ENCODE data around the gene ESR1. TPM values are rescaled to one million over a fixed set of nuclear protein-coding genes. Genes with fewer than 3 reads are reported as not detected.
A peak's percentile ranks its signal among the peaks of the same experiment; 100 is the strongest.

The ESR1 gene
- polyA plus RNA-seq, 1 of the 3 experiments (the other 2 are of a cell fraction), result under 0.01 TPM

DNA sequence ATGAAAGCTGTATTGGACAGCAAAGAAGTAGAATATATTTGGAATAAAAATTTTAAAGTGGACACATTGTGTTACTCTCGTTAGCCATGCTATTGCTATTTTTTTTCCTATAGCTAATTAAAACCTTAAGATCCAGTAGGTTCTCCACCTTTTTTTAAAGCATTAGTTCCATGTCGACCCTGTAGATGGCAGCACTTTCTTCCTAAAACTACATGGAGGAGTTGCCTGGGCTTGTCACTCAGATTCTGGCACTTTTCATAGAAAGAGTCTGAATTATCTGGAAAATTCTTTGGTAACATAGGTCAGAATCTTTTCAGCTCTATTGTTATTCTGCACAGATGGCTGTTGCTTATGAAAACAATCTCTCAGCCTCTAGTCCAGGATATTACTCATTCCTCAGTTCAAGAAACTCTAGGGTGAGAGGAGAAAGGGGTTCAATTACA, 42.0 kb upstream of the ESR1 start (continued):
- TF ChIP-seq EP300 (IDR thresholded peaks at IDR 0.05; ENCODE audit: borderline replicate concordance in 1 of 2, low read depth in 1 of 2, low read length in 1 of 2) (no peak), FOSL2 (IDR thresholded peaks at IDR 0.05; ENCODE audit: borderline replicate concordance, low read depth) (no peak), PBX3 (IDR thresholded peaks at IDR 0.05) (peak; percentile 75), IRF3 (IDR thresholded peaks at IDR 0.05; ENCODE audit: low read depth, low read length) (no peak), GATA2 (CRISPR knock-in tag; IDR thresholded peaks at IDR 0.05) (no peak), SMC3 (IDR thresholded peaks at IDR 0.05; ENCODE audit: low read depth, low read length) (peak; percentile 49; the same call in 1 of the 2 replicates), RFX5 (IDR thresholded peaks at IDR 0.05; ENCODE audit: low read length) (no peak)

DNA sequence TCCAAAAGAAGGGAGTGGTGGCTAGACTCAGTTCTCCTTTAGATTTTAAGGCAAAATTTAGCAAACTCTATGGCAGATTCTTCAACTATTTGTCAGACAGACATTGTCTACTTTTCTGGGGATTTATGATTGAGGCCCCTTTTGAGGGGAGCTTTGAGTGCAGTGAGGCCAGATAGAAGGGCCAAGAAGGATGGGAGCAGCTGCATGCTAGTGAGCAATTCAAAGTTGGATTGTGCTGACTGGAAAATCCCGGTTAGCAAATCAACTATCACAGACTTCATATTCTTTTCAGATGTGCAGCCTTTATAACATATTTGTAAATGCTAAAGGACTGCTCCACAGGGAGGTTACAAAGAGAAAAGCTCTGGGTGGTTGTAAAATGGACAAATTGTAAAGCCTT, 35.0 kb upstream of the ESR1 start:
- WGBS (ENCODE audit: low lambda C conversion rate), result 7% methylated on average over 1 of the region's 1 CpG
- CTCF ChIA-PET, result interaction anchor here (1.0 to 1.2 kb wide), 2 partner anchors 8 to 10 kb away, joined by 3 to 5 read pairs; no protein-coding TSS in a partner anchor
- H3K79me2 ChIP-seq (ENCODE audit: insufficient read depth), result no peaks in the 10 kb centered on the region

More for the DNA sequence above, 35.0 kb upstream of the ESR1 start:
- TF ChIP-seq GATA2 (CRISPR knock-in tag; IDR thresholded peaks at IDR 0.05), result no peak
- TF ChIP-seq JUND (IDR thresholded peaks at IDR 0.05), result no peak
- no peak for TF ChIP-seq REST (IDR thresholded peaks at IDR 0.05; ENCODE audit: low read depth, low read length)
- TF ChIP-seq FOXJ3 (CRISPR knock-in tag; IDR thresholded peaks at IDR 0.05), result no peak
- no peak for TF ChIP-seq ELF1 (IDR thresholded peaks at IDR 0.05)
- TF ChIP-seq TCF12 (IDR thresholded peaks at IDR 0.05), result no peak
- TF ChIP-seq RCOR1 (IDR thresholded peaks at IDR 0.05; ENCODE audit: low read length), result no peak
- no peak for TF ChIP-seq GABPA (IDR thresholded peaks at IDR 0.05; ENCODE audit: low read depth)
- H4K20me1 ChIP-seq (ENCODE audit: insufficient read depth), result no peaks in the 10 kb centered on the region
- H3K4me1 ChIP-seq (ENCODE audit: control insufficient read depth in 1 of 2, insufficient read depth in 2 of 2, low read depth in 1 of 2, low read length in 1 of 2), result no peaks in the 10 kb centered on the region
- H3F3A ChIP-seq (replicated peaks; ENCODE audit: insufficient read depth), result no peaks in the 10 kb centered on the region
- H3K36me3 ChIP-seq (replicated peaks in 1 of 2; ENCODE audit: control insufficient read depth in 1 of 2, insufficient read depth in 2 of 2, low read length in 1 of 2), result no peaks in the 10 kb centered on the region
- no peak for DNase-seq
- H3K9me2 ChIP-seq, result no peaks in the 10 kb centered on the region
- no peak overlapping the region for H3K27ac ChIP-seq (ENCODE audit: low read depth in 2 of 2, low read length in 1 of 2)
- H3K9ac ChIP-seq, result no peak overlapping the region
- no peaks in the 10 kb centered on the region for H3K9me3 ChIP-seq
- no peaks in the 10 kb centered on the region for H3K27me3 ChIP-seq (ENCODE audit: insufficient read depth)
- H2AFZ ChIP-seq (ENCODE audit: low read depth), result no peak overlapping the region
- H3K4me3 ChIP-seq (ENCODE audit: low read depth in 2 of 2, low read length in 1 of 2), result no peak overlapping the region
- H3K4me2 ChIP-seq, result no peak overlapping the region
- POLR2A ChIA-PET, result no interaction called here

Measured in SK-N-SH (cell line).